HepG2 (cell line): ENCODE results near the gene MLN. TPM values are rescaled to one million over a fixed set of nuclear protein-coding genes. Genes with fewer than 3 reads are reported as not detected.
A peak's percentile ranks its signal among the peaks of the same experiment; 100 is the strongest.

Experiments
- ATAC-seq: fragments of 200-7000 bp; cut with Tn5 transposase; 3 replicates; pipeline ENCODE4 v1.9.1; 2020; ENCODE audit warnings: mild to moderate bottlenecking, moderate library complexity
- BruUV-seq: library from RNA; stranded (reverse); fragments of 400-500 nt; replicated peaks from 2 replicates; lab custom pipeline; 2021; lab: Mats Ljungman, UMichigan
- CTCF ChIA-PET: fragments of 300-600 bp; formaldehyde crosslinking; extraction: SDS; loops from one replicate; lab custom pipeline; 2021; ENCODE audit warnings: low total read pairs, inconsistent platforms, low intra/inter-chr PET ratio; lab: Yijun Ruan, JAX
- POLR2A ChIA-PET: fragments of 350-600 bp; sonication (Branson Sonifier 250); formaldehyde crosslinking; loops from one replicate; lab custom pipeline; 2020; ENCODE audit warnings: antibody characterized with exemption, inconsistent platforms; lab: Yijun Ruan, JAX
- DNase-seq: peaks from one replicate; pipeline ENCODE4 v3.0.0-alpha.2; 2015; ENCODE audit warnings: low spot score
- FAIRE-seq: peaks from 3 replicates; lab custom pipeline; 2011; peaks lifted over from hg19 to GRCh38; lab: Jason Lieb, UNC
- H2AFZ ChIP-seq: one replicate; pipeline ENCODE4 v1.6.1; 2011; ENCODE audit warnings: low read length, inconsistent platforms
- H3K27ac ChIP-seq: fragments of 300-600 bp; 3 replicates; pipeline ENCODE4 v1.8.0; 2011; ENCODE audit warnings: mixed run types, mild to moderate bottlenecking, mixed read lengths, low read length, inconsistent platforms; ENCODE audit not compliant: insufficient read depth; ENCODE audit errors: extremely low read length
- H3K27me3 ChIP-seq, 2 experiments: fragments of 200-600 bp in 1 of 2; 2 replicates in 1 of 2; 3 replicates in 1 of 2; pipeline versions ENCODE4 v1.6.0 to v1.8.0; 2011; ENCODE audit warnings: low read length in 2 of 2, mild to moderate bottlenecking in 2 of 2, moderate library complexity in 2 of 2, inconsistent platforms in 1 of 2; ENCODE audit not compliant: insufficient read depth in 2 of 2, control insufficient read depth in 1 of 2
- H3K36me3 ChIP-seq, 2 experiments: fragments of 200-600 bp in 1 of 2; replicated peaks in 1 of 2; 2 replicates in 1 of 2; 3 replicates in 1 of 2; pipeline versions ENCODE4 v1.5.1 to v1.8.0; 2011; ENCODE audit warnings: low read length in 2 of 2, inconsistent platforms in 1 of 2; ENCODE audit not compliant: insufficient read depth in 2 of 2, control insufficient read depth in 1 of 2
- H3K4me1 ChIP-seq: 2 replicates; pipeline ENCODE4 v1.5.1; 2012; ENCODE audit warnings: low read length, inconsistent platforms; ENCODE audit not compliant: insufficient read depth
- H3K4me2 ChIP-seq: 2 replicates; pipeline ENCODE4 v1.6.0; 2011; ENCODE audit warnings: low read depth, low read length, inconsistent platforms
- H3K4me3 ChIP-seq, 3 experiments: fragments of 200-600 bp in 1 of 3; sonication (generic), shearing (Covaris generic) in 1 of 3; replicated peaks in 1 of 3; 2 replicates each; pipeline ENCODE4 v1.5.1; 2011 to 2016; ENCODE audit warnings: low read length in 3 of 3, inconsistent platforms in 2 of 3, low read depth in 2 of 3, mild to moderate bottlenecking in 2 of 3, control low read depth in 1 of 3, mixed read lengths in 1 of 3; ENCODE audit not compliant: insufficient read depth in 1 of 3
- H3K79me2 ChIP-seq: one replicate; pipeline ENCODE4 v1.6.1; 2011; ENCODE audit warnings: low read length, inconsistent platforms; ENCODE audit not compliant: insufficient read depth
- H3K9ac ChIP-seq: 2 replicates; pipeline ENCODE4 v1.6.0; 2011; ENCODE audit warnings: mild to moderate bottlenecking, low read depth, low read length, inconsistent platforms; ENCODE audit not compliant: insufficient read depth
- H3K9me3 ChIP-seq: 2 replicates; pipeline ENCODE4 v1.5.1; 2012; ENCODE audit warnings: mild to moderate bottlenecking, low read length
- H4K20me1 ChIP-seq: 2 replicates; pipeline ENCODE4 v1.6.0; 2011; ENCODE audit warnings: inconsistent platforms, mild to moderate bottlenecking, low read length, moderate library complexity; ENCODE audit not compliant: insufficient read depth
- ATF3 ChIP-seq: sonication (generic); formaldehyde crosslinking; IDR thresholded peaks from 2 replicates; pipeline ENCODE4 v1.4.0; 2020; ENCODE audit warnings: missing genetic modification reagents
- CREB1 ChIP-seq, 2 experiments: fragments of 450-650 bp in 1 of 2; IDR thresholded peaks; 2 replicates each; pipeline ENCODE4 v1.6.1; 2016 to 2017; ENCODE audit warnings: control low read depth in 1 of 2, mild to moderate bottlenecking in 1 of 2, missing compliant biosample characterization in 1 of 2, missing genetic modification characterization in 1 of 2
- DR1 ChIP-seq: sonication (generic); formaldehyde crosslinking; IDR thresholded peaks from 2 replicates; pipeline ENCODE4 v1.8.0; 2021; ENCODE audit warnings: mild to moderate bottlenecking, missing genetic modification reagents, inconsistent platforms
- HES4 ChIP-seq: sonication (generic); formaldehyde crosslinking; IDR thresholded peaks from 2 replicates; pipeline ENCODE4 v1.9.0; 2021; ENCODE audit warnings: mild to moderate bottlenecking, missing genetic modification reagents, borderline replicate concordance
- HMG20B ChIP-seq: conservative IDR thresholded peaks from 2 replicates; pipeline ENCODE4 v1.6.1; 2016; ENCODE audit warnings: missing genetic modification reagents, missing compliant biosample characterization
- NFAT5 ChIP-seq: sonication (generic); formaldehyde crosslinking; IDR thresholded peaks from 2 replicates; pipeline ENCODE4 v1.4.0; 2020; ENCODE audit warnings: missing genetic modification reagents
- STAG1 ChIP-seq: sonication (generic); formaldehyde crosslinking; IDR thresholded peaks from 2 replicates; pipeline ENCODE4 v1.4.0; 2020; ENCODE audit warnings: missing genetic modification reagents
- THAP11 ChIP-seq: IDR thresholded peaks from 2 replicates; pipeline ENCODE4 v1.6.1; 2016; ENCODE audit warnings: missing biosample characterization, missing genetic modification reagents
- THAP7 ChIP-seq: sonication (generic); formaldehyde crosslinking; IDR thresholded peaks from 2 replicates; pipeline ENCODE4 v1.8.1; 2023; ENCODE audit warnings: mild to moderate bottlenecking, missing genetic modification reagents
- ZBTB43 ChIP-seq: sonication (generic); formaldehyde crosslinking; conservative IDR thresholded peaks from 2 replicates; pipeline ENCODE4 v1.4.0; 2020; ENCODE audit warnings: missing genetic modification reagents
- ZNF20 ChIP-seq: sonication (generic); formaldehyde crosslinking; IDR thresholded peaks from 2 replicates; pipeline ENCODE4 v1.4.0; 2020; ENCODE audit warnings: mild to moderate bottlenecking, moderate library complexity, missing genetic modification reagents
- ZNF333 ChIP-seq: sonication (generic); formaldehyde crosslinking; IDR thresholded peaks from 2 replicates; pipeline ENCODE4 v1.4.0; 2020; ENCODE audit warnings: mild to moderate bottlenecking, missing genetic modification reagents, borderline replicate concordance
- ZNF337 ChIP-seq: sonication (generic); formaldehyde crosslinking; IDR thresholded peaks from 2 replicates; pipeline ENCODE4 v1.5.1; 2020; ENCODE audit warnings: missing genetic modification reagents, low read depth, mild to moderate bottlenecking, borderline replicate concordance
- ZNF775 ChIP-seq: sonication (generic); formaldehyde crosslinking; IDR thresholded peaks from 2 replicates; pipeline ENCODE4 v1.4.0; 2020; ENCODE audit warnings: missing genetic modification reagents, mild to moderate bottlenecking, moderate library complexity, borderline replicate concordance
- WGBS: methylation state at CpG from one replicate; pipeline ENCODE4 v1.1.6; 2017; ENCODE audit warnings: low lambda C conversion rate; 5-methylcytosine and 5-hydroxymethylcytosine counted together
- in situ Hi-C: cut with HindIII; loops from 2 replicates; pipeline ENCODE4 v1.10.0; 2017; ENCODE audit warnings: low pct_unique_long_range_greater_than_20kb; ENCODE audit not compliant: extremely low pct_ligation_motif_present
- intact Hi-C: fragments of 100-400 bp; cut with micrococcal nuclease; formaldehyde crosslinking; loops from one replicate; pipeline ENCODE4 v1.10.0; 2022; ENCODE audit not compliant: unreplicated experiment
- polyA plus RNA-seq, 8 experiments: library from polyadenylated mRNA; depleted of rRNA in 3 of 8; stranded (reverse) in 7 of 8; unstranded in 1 of 8; fragments of >200 nt; fragmentation: Illumina TruSeq in 4 of 8; extraction: Trizol in 4 of 8; gene quantifications; 2 replicates each; pipeline versions ENCODE4 v1.2.1 to v1.2.3, GENCODE V29; 2011 to 2016; ENCODE audit warnings: low read depth in 4 of 8, missing spikeins in 1 of 8, mixed read lengths in 1 of 8; ENCODE audit not compliant: insufficient read depth in 1 of 8
- total RNA-seq, 5 experiments: library from RNA; depleted of rRNA; stranded (reverse); fragments of >200 nt; fragmentation: Illumina TruSeq; extraction: Trizol; gene quantifications; 2 replicates each; pipeline ENCODE4 v1.2.3, GENCODE V29; 2016; ENCODE audit warnings: low read depth in 1 of 5

The MLN gene
- total and polyA plus RNA-seq, 2 of the 13 experiments (the other 11 are each of a cell fraction or from before 2014, with no cell fraction given): not detected

- POLR2A ChIA-PET: interaction anchor here (1.3 to 2.1 kb wide), 4 partner anchors 10 to 199 kb away, joined by 3 to 13 read pairs (median 6); partner anchors contain the start of gene UQCC2
- TF ChIP-seq STAG1: peak; percentile 2; the same call in 1 of the 2 replicates
- peak; percentile 78; the same call in 1 of the 2 replicates for TF ChIP-seq ATF3 (CRISPR knock-in tag)
- 0 out of 2 replicates have a peak, but pooled peaks have one; percentile 58 for TF ChIP-seq ZBTB43
- TF ChIP-seq ZNF775 (CRISPR knock-in tag): no peak
- TF ChIP-seq NFAT5 (CRISPR knock-in tag): peak; percentile 45
- 0 out of 2 replicates have a peak, but pooled peaks have one; percentile 28 for TF ChIP-seq HMG20B (CRISPR knock-in tag)
- TF ChIP-seq DR1 (CRISPR knock-in tag): peak; percentile 58; the same call in 1 of the 2 replicates
- TF ChIP-seq THAP11 (CRISPR knock-in tag): peak; percentile 95
- peak; percentile 61; the same call in 1 of the 2 replicates for TF ChIP-seq ZNF333 (CRISPR knock-in tag)
- peak; percentile 37; the same call in 1 of the 2 replicates for TF ChIP-seq ZNF337 (CRISPR knock-in tag)
- no peak for TF ChIP-seq ZNF20
- no peak; the same call in 1 of the 2 replicates for TF ChIP-seq HES4 (CRISPR knock-in tag)
- peak; percentile 100 for TF ChIP-seq THAP7 (CRISPR knock-in tag)
- peak; percentile 85 for TF ChIP-seq CREB1 (IDR thresholded peaks at IDR 0.05)
- TF ChIP-seq CREB1 (CRISPR knock-in tag; IDR thresholded peaks at IDR 0.05): peak; percentile 43; the same call in 1 of the 2 replicates
These were observed 14.9 kb downstream of the MLN start, which contains the start of gene LEMD2 for GRCh38 chr6:33788694-33789549. TSS of gene LEMD2 (minus strand) at chr6:33789130. CDS start at chr6:33789116, 14 bp downstream.

More at GRCh38 chr6:33788694-33789549, 14.9 kb downstream of the MLN start, which contains the start of gene LEMD2:
- BruUV-seq: no TSS peak
- WGBS: 9% methylated on average over 57 of the region's 86 CpGs
- peak; percentile 81 for DNase-seq
- peak within 1 kb of the TSS; percentile 72 for H3K27ac ChIP-seq
- peaks cover 2 to 3% of the 10 kb centered on the region in 2 experiments; a peak in 4 of 5 replicates for H3K36me3 ChIP-seq
- H3K4me1 ChIP-seq: peaks cover 42% of the 10 kb centered on the region
- peak within 1 kb of the TSS; percentile 44 for H2AFZ ChIP-seq
- H3K27me3 ChIP-seq: peaks cover 0 to 16% of the 10 kb centered on the region in 2 experiments; a peak in 2 of 5 replicates
- no peaks in the 10 kb centered on the region for H3K9me3 ChIP-seq
- intact Hi-C loops (no loop called here), in situ Hi-C loops (no loop called here)
- peak within 1 kb of the TSS; percentile 83 for H3K4me2 ChIP-seq
- peaks cover 9% of the 10 kb centered on the region; the same call in 1 of the 2 replicates for H4K20me1 ChIP-seq
- FAIRE-seq: peak; percentile 98
- H3K4me3 ChIP-seq: peak within 1 kb of the TSS; percentile 66 to 87 (median 81)
- H3K79me2 ChIP-seq: peaks cover 24% of the 10 kb centered on the region
- CTCF ChIA-PET: interaction anchor here (0.9 kb wide), 1 partner anchor 44 kb away, joined by 3 read pairs; no protein-coding TSS in a partner anchor
- ATAC-seq: peak; percentile 91
- peak within 1 kb of the TSS; percentile 90 for H3K9ac ChIP-seq
